ENCODE measurements around the gene ZNF433.

DNA sequence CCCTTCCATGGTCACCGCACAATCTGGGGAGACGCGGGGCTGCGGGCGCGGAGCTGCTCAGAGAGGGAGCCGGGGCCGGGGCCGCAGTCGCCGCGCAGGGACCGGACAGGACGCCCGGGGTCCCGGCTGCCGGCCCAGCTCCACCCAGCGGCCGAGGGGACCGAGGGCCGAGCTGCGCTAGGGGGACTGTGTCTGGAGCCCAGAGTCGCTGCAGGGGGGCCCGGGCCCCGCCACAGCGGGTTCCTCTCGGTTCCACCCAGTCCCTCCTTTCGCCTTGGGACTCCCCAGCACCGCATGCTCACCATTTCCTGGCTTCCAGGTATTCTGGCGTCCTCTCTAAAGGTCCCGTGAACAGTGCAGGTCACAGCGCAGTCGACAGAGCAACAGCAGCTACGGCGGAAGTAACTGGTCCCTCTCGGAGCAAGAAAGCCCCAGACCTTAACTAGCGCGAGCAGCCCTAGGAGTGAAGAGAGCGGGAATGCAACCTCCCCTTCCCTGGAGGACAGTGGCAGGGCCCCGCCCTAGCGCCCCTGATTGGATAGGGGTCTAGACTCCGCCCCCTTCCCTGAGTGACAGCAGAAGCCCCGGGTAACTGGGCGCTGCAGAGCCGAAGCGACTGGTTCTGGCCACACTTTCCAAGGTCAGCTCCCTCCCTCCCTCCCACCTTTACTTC lies 17.2 kb upstream of the ZNF433 start, which contains the start of gene ZNF878:
- TF ChIP-seq EZH2 (IDR thresholded peaks at IDR 0.05; ENCODE audit: insufficient read depth, poor library complexity, severe bottlenecking) (no peak), EZH2phosphoT487 (IDR thresholded peaks at IDR 0.05; ENCODE audit: insufficient read depth, low read depth) (no peak)
